HepG2 (cell line): Measurements from ENCODE around the gene IRF2. TPM values are rescaled to one million over a fixed set of nuclear protein-coding genes. Genes with fewer than 3 reads are reported as not detected.

Experiments
- ATAC-seq: fragments of 200-7000 bp; cut with Tn5 transposase; 3 replicates; pipeline ENCODE4 v1.9.1; 2020; ENCODE audit warnings: mild to moderate bottlenecking, moderate library complexity
- BruUV-seq: library from RNA; stranded (reverse); fragments of 400-500 nt; replicated peaks from 2 replicates; lab custom pipeline; 2021; lab: Mats Ljungman, UMichigan
- CTCF ChIA-PET: fragments of 300-600 bp; formaldehyde crosslinking; extraction: SDS; loops from one replicate; lab custom pipeline; 2021; ENCODE audit warnings: low total read pairs, inconsistent platforms, low intra/inter-chr PET ratio; lab: Yijun Ruan, JAX
- POLR2A ChIA-PET: fragments of 350-600 bp; sonication (Branson Sonifier 250); formaldehyde crosslinking; loops from one replicate; lab custom pipeline; 2020; ENCODE audit warnings: antibody characterized with exemption, inconsistent platforms; lab: Yijun Ruan, JAX
- DNase-seq: peaks from one replicate; pipeline ENCODE4 v3.0.0-alpha.2; 2015; ENCODE audit warnings: low spot score
- FAIRE-seq: peaks from 3 replicates; lab custom pipeline; 2011; peaks lifted over from hg19 to GRCh38; lab: Jason Lieb, UNC
- H2AFZ ChIP-seq: one replicate; pipeline ENCODE4 v1.6.1; 2011; ENCODE audit warnings: low read length, inconsistent platforms
- H3K27ac ChIP-seq: fragments of 300-600 bp; 3 replicates; pipeline ENCODE4 v1.8.0; 2011; ENCODE audit warnings: mixed run types, mild to moderate bottlenecking, mixed read lengths, low read length, inconsistent platforms; ENCODE audit not compliant: insufficient read depth; ENCODE audit errors: extremely low read length
- H3K27me3 ChIP-seq, 2 experiments: fragments of 200-600 bp in 1 of 2; 2 replicates in 1 of 2; 3 replicates in 1 of 2; pipeline versions ENCODE4 v1.6.0 to v1.8.0; 2011; ENCODE audit warnings: low read length in 2 of 2, mild to moderate bottlenecking in 2 of 2, moderate library complexity in 2 of 2, inconsistent platforms in 1 of 2; ENCODE audit not compliant: insufficient read depth in 2 of 2, control insufficient read depth in 1 of 2
- H3K36me3 ChIP-seq, 2 experiments: fragments of 200-600 bp in 1 of 2; replicated peaks in 1 of 2; 2 replicates in 1 of 2; 3 replicates in 1 of 2; pipeline versions ENCODE4 v1.5.1 to v1.8.0; 2011; ENCODE audit warnings: low read length in 2 of 2, inconsistent platforms in 1 of 2; ENCODE audit not compliant: insufficient read depth in 2 of 2, control insufficient read depth in 1 of 2
- H3K4me1 ChIP-seq: 2 replicates; pipeline ENCODE4 v1.5.1; 2012; ENCODE audit warnings: low read length, inconsistent platforms; ENCODE audit not compliant: insufficient read depth
- H3K4me2 ChIP-seq: 2 replicates; pipeline ENCODE4 v1.6.0; 2011; ENCODE audit warnings: low read depth, low read length, inconsistent platforms
- H3K4me3 ChIP-seq, 3 experiments: fragments of 200-600 bp in 1 of 3; sonication (generic), shearing (Covaris generic) in 1 of 3; replicated peaks in 1 of 3; 2 replicates each; pipeline ENCODE4 v1.5.1; 2011 to 2016; ENCODE audit warnings: low read length in 3 of 3, inconsistent platforms in 2 of 3, low read depth in 2 of 3, mild to moderate bottlenecking in 2 of 3, control low read depth in 1 of 3, mixed read lengths in 1 of 3; ENCODE audit not compliant: insufficient read depth in 1 of 3
- H3K79me2 ChIP-seq: one replicate; pipeline ENCODE4 v1.6.1; 2011; ENCODE audit warnings: low read length, inconsistent platforms; ENCODE audit not compliant: insufficient read depth
- H3K9ac ChIP-seq: 2 replicates; pipeline ENCODE4 v1.6.0; 2011; ENCODE audit warnings: mild to moderate bottlenecking, low read depth, low read length, inconsistent platforms; ENCODE audit not compliant: insufficient read depth
- H3K9me3 ChIP-seq: 2 replicates; pipeline ENCODE4 v1.5.1; 2012; ENCODE audit warnings: mild to moderate bottlenecking, low read length
- H4K20me1 ChIP-seq: 2 replicates; pipeline ENCODE4 v1.6.0; 2011; ENCODE audit warnings: inconsistent platforms, mild to moderate bottlenecking, low read length, moderate library complexity; ENCODE audit not compliant: insufficient read depth
- CC2D1A ChIP-seq: sonication (generic); formaldehyde crosslinking; IDR thresholded peaks from 2 replicates; pipeline ENCODE4 v1.8.1; 2023; ENCODE audit warnings: mild to moderate bottlenecking, missing genetic modification reagents
- FOXK2 ChIP-seq: fragments of 450-650 bp; IDR thresholded peaks from 2 replicates; pipeline ENCODE4 v1.6.1; 2016
- HMGXB3 ChIP-seq: sonication (generic); formaldehyde crosslinking; IDR thresholded peaks from 2 replicates; pipeline ENCODE4 v1.4.0; 2020; ENCODE audit warnings: missing genetic modification reagents, borderline replicate concordance
- KLF13 ChIP-seq: sonication (generic); formaldehyde crosslinking; IDR thresholded peaks from 2 replicates; pipeline ENCODE4 v1.4.0; 2020; ENCODE audit warnings: mild to moderate bottlenecking, missing genetic modification reagents
- MATR3 ChIP-seq: sonication (generic); formaldehyde crosslinking; IDR thresholded peaks from 2 replicates; pipeline ENCODE4 v1.4.0; 2020; ENCODE audit warnings: missing genetic modification reagents
- MIER3 ChIP-seq: IDR thresholded peaks from 2 replicates; pipeline ENCODE4 v1.6.1; 2016; ENCODE audit warnings: missing compliant biosample characterization, borderline replicate concordance
- MYNN ChIP-seq: sonication (generic); formaldehyde crosslinking; IDR thresholded peaks from 2 replicates; pipeline ENCODE4 v1.4.0; 2020; ENCODE audit warnings: mild to moderate bottlenecking, low read depth, missing genetic modification reagents
- RFX5 ChIP-seq: IDR thresholded peaks from 2 replicates; pipeline ENCODE4 v1.6.1; 2011; ENCODE audit warnings: low read depth, low read length, improper control_type of control experiment
- SALL1 ChIP-seq: sonication (generic); formaldehyde crosslinking; IDR thresholded peaks from 2 replicates; pipeline ENCODE4 v1.8.0; 2022; ENCODE audit warnings: mild to moderate bottlenecking, missing genetic modification reagents
- TFDP1 ChIP-seq: IDR thresholded peaks from 2 replicates; pipeline ENCODE4 v1.6.1; 2016; ENCODE audit warnings: missing compliant biosample characterization, missing genetic modification reagents, borderline replicate concordance
- TGIF2 ChIP-seq: IDR thresholded peaks from 2 replicates; pipeline ENCODE4 v1.6.1; 2016; ENCODE audit warnings: control low read depth, missing compliant biosample characterization
- ZNF569 ChIP-seq: sonication (generic); formaldehyde crosslinking; IDR thresholded peaks from 2 replicates; pipeline ENCODE4 v1.5.0; 2020; ENCODE audit warnings: mild to moderate bottlenecking, missing genetic modification reagents, moderate library complexity, borderline replicate concordance
- ZNF616 ChIP-seq: sonication (generic); formaldehyde crosslinking; IDR thresholded peaks from 2 replicates; pipeline ENCODE4 v1.5.0; 2020; ENCODE audit warnings: low read depth, mild to moderate bottlenecking, missing genetic modification reagents
- WGBS: methylation state at CpG from one replicate; pipeline ENCODE4 v1.1.6; 2017; ENCODE audit warnings: low lambda C conversion rate; 5-methylcytosine and 5-hydroxymethylcytosine counted together
- in situ Hi-C: cut with HindIII; loops from 2 replicates; pipeline ENCODE4 v1.10.0; 2017; ENCODE audit warnings: low pct_unique_long_range_greater_than_20kb; ENCODE audit not compliant: extremely low pct_ligation_motif_present
- intact Hi-C: fragments of 100-400 bp; cut with micrococcal nuclease; formaldehyde crosslinking; loops from one replicate; pipeline ENCODE4 v1.10.0; 2022; ENCODE audit not compliant: unreplicated experiment
- polyA plus RNA-seq, 8 experiments: library from polyadenylated mRNA; depleted of rRNA in 3 of 8; stranded (reverse) in 7 of 8; unstranded in 1 of 8; fragments of >200 nt; fragmentation: Illumina TruSeq in 4 of 8; extraction: Trizol in 4 of 8; gene quantifications; 2 replicates each; pipeline versions ENCODE4 v1.2.1 to v1.2.3, GENCODE V29; 2011 to 2016; ENCODE audit warnings: low read depth in 4 of 8, missing spikeins in 1 of 8, mixed read lengths in 1 of 8; ENCODE audit not compliant: insufficient read depth in 1 of 8
- total RNA-seq, 5 experiments: library from RNA; depleted of rRNA; stranded (reverse); fragments of >200 nt; fragmentation: Illumina TruSeq; extraction: Trizol; gene quantifications; 2 replicates each; pipeline ENCODE4 v1.2.3, GENCODE V29; 2016; ENCODE audit warnings: low read depth in 1 of 5

The IRF2 gene
- total and polyA plus RNA-seq, 2 of the 13 experiments (the other 11 are each of a cell fraction or from before 2014, with no cell fraction given): 15.5 to 28.8 TPM

GRCh38 chr4:184371390-184371787 lies 103.0 kb downstream of the IRF2 start (continued):
- TF ChIP-seq HMGXB3: no peak
- no peak for TF ChIP-seq SALL1 (CRISPR knock-in tag)
- TF ChIP-seq ZNF616 (CRISPR knock-in tag): no peak
- no peak for TF ChIP-seq ZNF569 (CRISPR knock-in tag)
- no peak for TF ChIP-seq TGIF2 (CRISPR knock-in tag)
- no peak for TF ChIP-seq CC2D1A (CRISPR knock-in tag)
- no peak for TF ChIP-seq RFX5
- no peak for TF ChIP-seq FOXK2

- Histone ChIP-seq H3K36me3 (no peaks in the 10 kb centered on the region), H3K4me1 (peaks cover 13% of the 10 kb centered on the region), H3K4me2 (no peak overlapping the region), H4K20me1 (no peaks in the 10 kb centered on the region), H2AFZ (no peak overlapping the region), H3K27me3 (no peaks in the 10 kb centered on the region), H3K4me3 (no peak overlapping the region), H3K9ac (no peak overlapping the region), H3K79me2 (no peaks in the 10 kb centered on the region), H3K9me3 (no peaks in the 10 kb centered on the region), H3K27ac (no peak overlapping the region)
- ChIA-PET CTCF (no interaction called here), POLR2A (no interaction called here)
- WGBS: 86% methylated on average over 8 of the region's 8 CpGs
- BruUV-seq: no TSS peak
- in situ Hi-C loops: no loop called here
- no peak for TF ChIP-seq KLF13
- TF ChIP-seq MATR3 (CRISPR knock-in tag): no peak
- TF ChIP-seq MIER3: no peak
- TF ChIP-seq TFDP1 (CRISPR knock-in tag): no peak
- TF ChIP-seq MYNN (CRISPR knock-in tag): no peak
- no peak for FAIRE-seq
- intact Hi-C loops: no loop called here
- DNase-seq: no peak
- ATAC-seq: no peak
These were observed 103.5 kb downstream of the IRF2 start for GRCh38 chr4:184370711-184371389.
